GM12878 (cell line): ENCODE measurements around the gene TTLL7. TPM values are rescaled to one million over a fixed set of nuclear protein-coding genes. Genes with fewer than 3 reads are reported as not detected.
A peak's percentile ranks its signal among the peaks of the same experiment; 100 is the strongest.

Source experiments
- ATAC-seq: fragments of 200-7000 bp; cut with Tn5 transposase; 3 replicates; pipeline ENCODE4 v1.9.1; 2020; ENCODE audit warnings: mild to moderate bottlenecking, moderate library complexity
- BruUV-seq: library from RNA; stranded (reverse); fragments of 400-500 nt; replicated peaks from 2 replicates; lab custom pipeline; 2021; lab: Mats Ljungman, UMichigan
- CTCF ChIA-PET: fragments of 300-600 bp; sonication (Branson Sonifier 250); formaldehyde crosslinking; extraction: SDS; loops from one replicate; lab custom pipeline; 2021; ENCODE audit warnings: inconsistent platforms; lab: Yijun Ruan, JAX
- POLR2A ChIA-PET: fragments of 350-600 bp; formaldehyde crosslinking; extraction: SDS; loops from one replicate; lab custom pipeline; 2021; ENCODE audit warnings: inconsistent platforms; lab: Charles Lee
- RAD21 ChIA-PET: fragments of 300-600 bp; sonication (Branson Sonifier 250); formaldehyde crosslinking; loops from one replicate; lab custom pipeline; 2023; ENCODE audit warnings: antibody characterized with exemption; ENCODE audit not compliant: unreplicated experiment; lab: Charles Lee
- SMC1A ChIA-PET: fragments of 300-600 bp; sonication (Branson Sonifier 250); formaldehyde crosslinking; loops from one replicate; lab custom pipeline; 2023; ENCODE audit not compliant: unreplicated experiment, uncharacterized antibody; lab: Charles Lee
- DNase-seq: peaks from one replicate; pipeline ENCODE4 v3.0.0-alpha.2; 2011; ENCODE audit warnings: low read depth, low spot score
- FAIRE-seq: peaks from 3 replicates; lab custom pipeline; 2011; peaks lifted over from hg19 to GRCh38; lab: Jason Lieb, UNC
- H2AFZ ChIP-seq: 2 replicates; pipeline ENCODE4 v1.6.0; 2011; ENCODE audit warnings: low read depth, low read length, control low read depth; ENCODE audit not compliant: control insufficient read depth
- H3K27ac ChIP-seq: 2 replicates; pipeline ENCODE4 v1.5.1; 2011; ENCODE audit warnings: control low read depth; ENCODE audit not compliant: control insufficient read depth, insufficient read depth
- H3K27me3 ChIP-seq, 2 experiments: replicated peaks in 1 of 2; 2 replicates each; pipeline versions ENCODE4 v1.6.0 to v1.6.1; 2011; ENCODE audit warnings: low read length in 1 of 2; ENCODE audit not compliant: control insufficient read depth in 2 of 2, insufficient read depth in 2 of 2
- H3K36me3 ChIP-seq, 2 experiments: 2 replicates each; pipeline ENCODE4 v1.5.1; 2011; ENCODE audit warnings: low read length in 1 of 2; ENCODE audit not compliant: control insufficient read depth in 2 of 2, insufficient read depth in 2 of 2
- H3K4me1 ChIP-seq: 2 replicates; pipeline ENCODE4 v1.6.1; 2011; ENCODE audit warnings: mild to moderate bottlenecking, low read length, moderate library complexity, mixed read lengths; ENCODE audit not compliant: control insufficient read depth, insufficient read depth
- H3K4me2 ChIP-seq: 2 replicates; pipeline ENCODE4 v1.6.0; 2011; ENCODE audit warnings: control low read depth; ENCODE audit not compliant: control insufficient read depth, insufficient read depth
- H3K4me3 ChIP-seq: fragments of 200-600 bp; sonication (generic); 2 replicates; pipeline ENCODE4 v1.5.1; 2016
- H3K79me2 ChIP-seq: 2 replicates; pipeline ENCODE4 v1.6.0; 2011; ENCODE audit warnings: low read length; ENCODE audit not compliant: control insufficient read depth, insufficient read depth
- H3K9ac ChIP-seq: 2 replicates; pipeline ENCODE4 v1.8.0; 2011; ENCODE audit warnings: low read length, control low read depth, mixed read lengths; ENCODE audit not compliant: control insufficient read depth, insufficient read depth
- H3K9me3 ChIP-seq: replicated peaks from 3 replicates; pipeline ENCODE4 v1.5.1; 2011; ENCODE audit warnings: mild to moderate bottlenecking, low read length; ENCODE audit not compliant: control insufficient read depth, insufficient read depth
- H4K20me1 ChIP-seq: 2 replicates; pipeline ENCODE4 v1.6.0; 2011; ENCODE audit not compliant: control insufficient read depth, insufficient read depth
- CHD2 ChIP-seq: IDR thresholded peaks from 2 replicates; pipeline ENCODE4 v1.6.1; 2011; ENCODE audit warnings: low read depth, low read length, improper control_type of control experiment, borderline replicate concordance
- FOXK2 ChIP-seq: fragments of 450-650 bp; IDR thresholded peaks from 2 replicates; pipeline ENCODE4 v1.6.1; 2017; ENCODE audit warnings: mild to moderate bottlenecking, moderate library complexity
- PML ChIP-seq: IDR thresholded peaks from 2 replicates; pipeline ENCODE4 v1.6.1; 2012; ENCODE audit warnings: low read length, inconsistent platforms
- SMC3 ChIP-seq: IDR thresholded peaks from 2 replicates; pipeline ENCODE4 v1.6.1; 2011; ENCODE audit warnings: low read length, improper control_type of control experiment, borderline replicate concordance
- SPI1 ChIP-seq: IDR thresholded peaks from 2 replicates; pipeline ENCODE4 v1.6.1; 2011; ENCODE audit warnings: low read depth, mild to moderate bottlenecking, low read length, moderate library complexity, borderline replicate concordance; ENCODE audit not compliant: insufficient read depth
- WGBS: methylation state at CpG from one replicate; pipeline ENCODE4 v1.1.6; 2016; ENCODE audit warnings: low lambda C conversion rate; ENCODE audit not compliant: insufficient replicate concordance, insufficient coverage; ENCODE audit errors: missing lambda C conversion rate; 5-methylcytosine and 5-hydroxymethylcytosine counted together
- in situ Hi-C: fragments of 300-500 bp; cut with MboI; formaldehyde crosslinking; loops from 9 replicates; pipeline ENCODE4 v1.14.3; 2018; ENCODE audit warnings: mixed read lengths
- intact Hi-C: fragments of 100-400 bp; cut with micrococcal nuclease; formaldehyde crosslinking; loops from one replicate; pipeline ENCODE4 v1.14.2; 2022; ENCODE audit not compliant: unreplicated experiment
- polyA plus RNA-seq, 11 experiments: library from polyadenylated mRNA; depleted of rRNA in 4 of 11; unstranded in 6 of 11; stranded (reverse) in 5 of 11; fragments of >200 nt; fragmentation: Nextera tagmentation in 4 of 11; fragmentation: Illumina TruSeq in 1 of 11; extraction: Ambion mirVana in 4 of 11; extraction: Trizol in 1 of 11; gene quantifications; 1 replicate in 1 of 11; 2 replicates in 10 of 11; pipeline versions ENCODE4 v1.2.1 to v1.2.3, GENCODE V29; 2011 to 2016; ENCODE audit warnings: inconsistent platforms in 2 of 11, missing spikeins in 2 of 11, low read depth in 1 of 11
- total RNA-seq, 4 experiments: library from RNA; depleted of rRNA in 3 of 4; stranded (reverse); fragments of >200 nt in 3 of 4; fragmentation: Illumina TruSeq in 1 of 4; extraction: Trizol in 1 of 4; gene quantifications; 2 replicates each; pipeline versions ENCODE4 v1.2.1 to v1.2.3, GENCODE V29; 2013 to 2021
- TF ChIP-seq, protein P1 (sequence below): IDR thresholded peaks from 2 replicates; pipeline ENCODE4 v1.6.1; 2011; ENCODE audit warnings: borderline replicate concordance, low read depth, mild to moderate bottlenecking, moderate library complexity, low read length; ENCODE audit not compliant: insufficient read depth, poor library complexity, severe bottlenecking
- TF ChIP-seq, protein P2 (sequence below): fragments of 450-650 bp; IDR thresholded peaks from 2 replicates; pipeline ENCODE4 v1.6.1; 2017; ENCODE audit warnings: low read depth, mild to moderate bottlenecking, moderate library complexity
- TF ChIP-seq, protein P3 (sequence below): fragments of 450-650 bp; IDR thresholded peaks from 2 replicates; pipeline ENCODE4 v1.6.1; 2018; ENCODE audit warnings: mild to moderate bottlenecking, low read depth, moderate library complexity; ENCODE audit not compliant: partially characterized antibody
- TF ChIP-seq, protein P4 (sequence below), 3 experiments: IDR thresholded peaks in 2 of 3; conservative IDR thresholded peaks in 1 of 3; 2 replicates each; pipeline ENCODE4 v1.5.1; 2011; ENCODE audit warnings: low read depth in 3 of 3, low read length in 3 of 3, mild to moderate bottlenecking in 3 of 3, control low read depth in 2 of 3, moderate library complexity in 2 of 3, inconsistent platforms in 1 of 3, mixed read lengths in 1 of 3; ENCODE audit not compliant: control insufficient read depth in 2 of 3, insufficient read depth in 1 of 3; ENCODE audit errors: extremely low read depth in 1 of 3

TTLL7 gene
- total and polyA plus RNA-seq, 10 of the 15 experiments (the other 5 are each of a cell fraction or from before 2014, with no cell fraction given), result 0.03 to 1.4 (median 0.61) TPM

DNA sequence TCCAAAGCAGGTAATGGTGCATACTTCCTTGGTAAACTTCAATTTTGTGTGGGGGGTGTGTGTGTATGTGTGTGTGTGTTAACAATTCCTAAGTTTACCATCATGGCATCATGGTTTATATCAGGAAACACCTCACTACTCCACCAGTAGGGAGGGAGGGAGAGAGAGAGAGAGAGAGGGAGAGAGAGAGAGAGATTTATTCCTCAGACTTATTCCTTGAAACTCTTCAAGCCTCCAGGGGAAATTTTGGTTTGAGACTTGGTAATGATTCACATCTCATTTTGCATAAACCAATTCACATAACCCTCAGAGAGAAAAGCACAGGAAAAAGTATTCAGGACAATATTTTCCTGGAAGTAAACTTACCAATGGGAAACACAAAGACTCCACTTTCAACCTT lies 115.0 kb downstream of the TTLL7 start:
- POLR2A ChIA-PET, result no interaction called here
- no peak overlapping the region for H3K4me3 ChIP-seq
- TF ChIP-seq CHD2, result no peak
- TF ChIP-seq SMC3, result no peak
- TF ChIP-seq, protein P1, sequence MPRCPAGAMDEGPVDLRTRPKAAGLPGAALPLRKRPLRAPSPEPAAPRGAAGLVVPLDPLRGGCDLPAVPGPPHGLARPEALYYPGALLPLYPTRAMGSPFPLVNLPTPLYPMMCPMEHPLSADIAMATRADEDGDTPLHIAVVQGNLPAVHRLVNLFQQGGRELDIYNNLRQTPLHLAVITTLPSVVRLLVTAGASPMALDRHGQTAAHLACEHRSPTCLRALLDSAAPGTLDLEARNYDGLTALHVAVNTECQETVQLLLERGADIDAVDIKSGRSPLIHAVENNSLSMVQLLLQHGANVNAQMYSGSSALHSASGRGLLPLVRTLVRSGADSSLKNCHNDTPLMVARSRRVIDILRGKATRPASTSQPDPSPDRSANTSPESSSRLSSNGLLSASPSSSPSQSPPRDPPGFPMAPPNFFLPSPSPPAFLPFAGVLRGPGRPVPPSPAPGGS, result no peak
- no TSS peak for BruUV-seq
- no peaks in the 10 kb centered on the region for H3K27me3 ChIP-seq
- H3K4me2 ChIP-seq, result no peak overlapping the region
- H3K9ac ChIP-seq, result no peak overlapping the region
- H4K20me1 ChIP-seq, result no peaks in the 10 kb centered on the region
- CTCF ChIA-PET, result interaction anchor here (1.4 kb wide), 1 partner anchor 48 kb away, joined by 3 read pairs; no protein-coding TSS in a partner anchor
- H3K36me3 ChIP-seq, result no peaks in the 10 kb centered on the region
- no peak overlapping the region for H2AFZ ChIP-seq
- no peaks in the 10 kb centered on the region for H3K79me2 ChIP-seq
- ATAC-seq (no peak), FAIRE-seq (no peak), DNase-seq (no peak)
- in situ Hi-C loops, result no loop called here
- RAD21 ChIA-PET, result no interaction called here
- intact Hi-C loops, result no loop called here
- no peak overlapping the region for H3K27ac ChIP-seq
- SMC1A ChIA-PET, result interaction anchor here (0.8 to 1.5 kb wide), 2 partner anchors 9 to 10 kb away, joined by 3 to 5 read pairs; no protein-coding TSS in a partner anchor
- H3K4me1 ChIP-seq, result no peaks in the 10 kb centered on the region
- H3K9me3 ChIP-seq, result no peaks in the 10 kb centered on the region

DNA sequence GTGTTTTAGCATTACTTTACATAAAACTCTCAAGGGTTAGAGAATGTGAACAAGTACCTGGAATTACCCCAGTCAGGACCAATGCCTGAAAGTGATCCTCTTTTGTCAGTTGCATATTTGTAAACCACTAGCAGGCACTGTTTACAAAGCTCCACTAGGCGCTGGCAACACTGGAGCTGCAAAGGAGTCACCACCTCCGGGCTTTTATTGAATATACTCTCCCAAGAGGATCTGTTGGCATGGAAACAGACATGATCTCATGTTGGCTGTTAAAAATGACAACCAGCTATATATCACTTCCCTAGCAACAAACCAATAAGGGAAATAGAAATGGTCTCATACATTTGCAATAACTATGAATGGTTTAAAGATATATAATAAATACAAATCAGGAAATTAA lies 116.0 kb downstream of the TTLL7 start:
- CTCF ChIA-PET, result interaction anchor here (0.8 to 1.4 kb wide), 2 partner anchors 50 to 60 kb away, joined by 3 read pairs; no protein-coding TSS in a partner anchor

More for the DNA sequence above, 116.0 kb downstream of the TTLL7 start:
- Histone ChIP-seq H3K27ac (no peak overlapping the region), H3K9me3 (no peaks in the 10 kb centered on the region), H3K9ac (no peak overlapping the region), H4K20me1 (no peaks in the 10 kb centered on the region), H3K4me1 (no peaks in the 10 kb centered on the region), H3K4me2 (no peak overlapping the region), H3K79me2 (no peaks in the 10 kb centered on the region), H2AFZ (no peak overlapping the region), H3K27me3 (no peaks in the 10 kb centered on the region), H3K4me3 (no peak overlapping the region), H3K36me3 (no peaks in the 10 kb centered on the region)
- WGBS, result 0% methylated on average over 2 of the region's 2 CpGs
- ChIA-PET POLR2A (no interaction called here), RAD21 (interaction anchor here (1.1 kb wide), 1 partner anchor 26 kb away, joined by 5 read pairs; no protein-coding TSS in a partner anchor), SMC1A (no interaction called here)
- FAIRE-seq (no peak), ATAC-seq (peak; percentile 64), DNase-seq (no peak)
- intact Hi-C loops (no loop called here), in situ Hi-C loops (no loop called here)
- TF ChIP-seq, protein P2, sequence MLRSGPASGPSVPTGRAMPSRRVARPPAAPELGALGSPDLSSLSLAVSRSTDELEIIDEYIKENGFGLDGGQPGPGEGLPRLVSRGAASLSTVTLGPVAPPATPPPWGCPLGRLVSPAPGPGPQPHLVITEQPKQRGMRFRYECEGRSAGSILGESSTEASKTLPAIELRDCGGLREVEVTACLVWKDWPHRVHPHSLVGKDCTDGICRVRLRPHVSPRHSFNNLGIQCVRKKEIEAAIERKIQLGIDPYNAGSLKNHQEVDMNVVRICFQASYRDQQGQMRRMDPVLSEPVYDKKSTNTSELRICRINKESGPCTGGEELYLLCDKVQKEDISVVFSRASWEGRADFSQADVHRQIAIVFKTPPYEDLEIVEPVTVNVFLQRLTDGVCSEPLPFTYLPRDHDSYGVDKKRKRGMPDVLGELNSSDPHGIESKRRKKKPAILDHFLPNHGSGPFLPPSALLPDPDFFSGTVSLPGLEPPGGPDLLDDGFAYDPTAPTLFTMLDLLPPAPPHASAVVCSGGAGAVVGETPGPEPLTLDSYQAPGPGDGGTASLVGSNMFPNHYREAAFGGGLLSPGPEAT, result no peak
- TF ChIP-seq, protein P3, sequence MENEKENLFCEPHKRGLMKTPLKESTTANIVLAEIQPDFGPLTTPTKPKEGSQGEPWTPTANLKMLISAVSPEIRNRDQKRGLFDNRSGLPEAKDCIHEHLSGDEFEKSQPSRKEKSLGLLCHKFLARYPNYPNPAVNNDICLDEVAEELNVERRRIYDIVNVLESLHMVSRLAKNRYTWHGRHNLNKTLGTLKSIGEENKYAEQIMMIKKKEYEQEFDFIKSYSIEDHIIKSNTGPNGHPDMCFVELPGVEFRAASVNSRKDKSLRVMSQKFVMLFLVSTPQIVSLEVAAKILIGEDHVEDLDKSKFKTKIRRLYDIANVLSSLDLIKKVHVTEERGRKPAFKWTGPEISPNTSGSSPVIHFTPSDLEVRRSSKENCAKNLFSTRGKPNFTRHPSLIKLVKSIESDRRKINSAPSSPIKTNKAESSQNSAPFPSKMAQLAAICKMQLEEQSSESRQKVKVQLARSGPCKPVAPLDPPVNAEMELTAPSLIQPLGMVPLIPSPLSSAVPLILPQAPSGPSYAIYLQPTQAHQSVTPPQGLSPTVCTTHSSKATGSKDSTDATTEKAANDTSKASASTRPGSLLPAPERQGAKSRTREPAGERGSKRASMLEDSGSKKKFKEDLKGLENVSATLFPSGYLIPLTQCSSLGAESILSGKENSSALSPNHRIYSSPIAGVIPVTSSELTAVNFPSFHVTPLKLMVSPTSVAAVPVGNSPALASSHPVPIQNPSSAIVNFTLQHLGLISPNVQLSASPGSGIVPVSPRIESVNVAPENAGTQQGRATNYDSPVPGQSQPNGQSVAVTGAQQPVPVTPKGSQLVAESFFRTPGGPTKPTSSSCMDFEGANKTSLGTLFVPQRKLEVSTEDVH, result no peak
- TF ChIP-seq PML (no peak), SPI1 (peak; percentile 8; the same call in 1 of the 2 replicates), FOXK2 (no peak)
- TF ChIP-seq, protein P4, sequence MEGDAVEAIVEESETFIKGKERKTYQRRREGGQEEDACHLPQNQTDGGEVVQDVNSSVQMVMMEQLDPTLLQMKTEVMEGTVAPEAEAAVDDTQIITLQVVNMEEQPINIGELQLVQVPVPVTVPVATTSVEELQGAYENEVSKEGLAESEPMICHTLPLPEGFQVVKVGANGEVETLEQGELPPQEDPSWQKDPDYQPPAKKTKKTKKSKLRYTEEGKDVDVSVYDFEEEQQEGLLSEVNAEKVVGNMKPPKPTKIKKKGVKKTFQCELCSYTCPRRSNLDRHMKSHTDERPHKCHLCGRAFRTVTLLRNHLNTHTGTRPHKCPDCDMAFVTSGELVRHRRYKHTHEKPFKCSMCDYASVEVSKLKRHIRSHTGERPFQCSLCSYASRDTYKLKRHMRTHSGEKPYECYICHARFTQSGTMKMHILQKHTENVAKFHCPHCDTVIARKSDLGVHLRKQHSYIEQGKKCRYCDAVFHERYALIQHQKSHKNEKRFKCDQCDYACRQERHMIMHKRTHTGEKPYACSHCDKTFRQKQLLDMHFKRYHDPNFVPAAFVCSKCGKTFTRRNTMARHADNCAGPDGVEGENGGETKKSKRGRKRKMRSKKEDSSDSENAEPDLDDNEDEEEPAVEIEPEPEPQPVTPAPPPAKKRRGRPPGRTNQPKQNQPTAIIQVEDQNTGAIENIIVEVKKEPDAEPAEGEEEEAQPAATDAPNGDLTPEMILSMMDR (IDR thresholded peaks at IDR 0.05 in 2 of 3, conservative IDR thresholded peaks at IDR 0.05 in 1 of 3; ENCODE audit: control insufficient read depth in 2 of 3, extremely low read depth in 1 of 3, insufficient read depth in 1 of 3, low read depth in 3 of 3, low read length in 3 of 3), result peak in 2 of 3 experiments; percentile 10 to 21; a peak in 2 of 6 replicates
- BruUV-seq, result no TSS peak
